MM.1S (cell line): ENCODE data around the gene ADCK2.

ENCODE experiments used
- DNase-seq: peaks from one replicate; pipeline ENCODE4 v3.0.0-alpha.2; 2015
- H2AFZ ChIP-seq: fragments of 300-600 bp; sonication (generic); 2 replicates; pipeline ENCODE4 v1.6.0; 2016; ENCODE audit warnings: antibody characterized with exemption, low read length
- H3F3A ChIP-seq: fragments of 300-600 bp; sonication (generic); 2 replicates; pipeline ENCODE4 v1.6.1; 2016; ENCODE audit warnings: mild to moderate bottlenecking, antibody characterized with exemption, low read length, moderate library complexity, mixed read lengths; ENCODE audit not compliant: insufficient read depth
- H3K27ac ChIP-seq: fragments of 300-600 bp; sonication (generic); 2 replicates; pipeline ENCODE4 v1.5.1; 2016; ENCODE audit warnings: mild to moderate bottlenecking, low read length
- H3K27me3 ChIP-seq: fragments of 300-600 bp; sonication (generic); replicated peaks from 2 replicates; pipeline ENCODE4 v1.6.0; 2016; ENCODE audit warnings: low read length; ENCODE audit not compliant: insufficient read depth
- H3K36me3 ChIP-seq: fragments of 300-600 bp; sonication (generic); replicated peaks from 2 replicates; pipeline ENCODE4 v1.6.1; 2016; ENCODE audit warnings: mild to moderate bottlenecking, low read length, mixed read lengths; ENCODE audit not compliant: insufficient read depth
- H3K4me1 ChIP-seq: fragments of 300-600 bp; sonication (generic); 2 replicates; pipeline ENCODE4 v1.6.1; 2016; ENCODE audit warnings: low read length, mixed read lengths
- H3K4me2 ChIP-seq: fragments of 300-600 bp; sonication (generic); 2 replicates; pipeline ENCODE4 v1.6.0; 2016; ENCODE audit warnings: low read depth, low read length
- H3K4me3 ChIP-seq: fragments of 300-600 bp; sonication (generic); 2 replicates; pipeline ENCODE4 v1.5.1; 2016; ENCODE audit warnings: low read length, mixed read lengths
- H3K79me2 ChIP-seq: fragments of 300-600 bp; sonication (generic); 2 replicates; pipeline ENCODE4 v1.6.1; 2016; ENCODE audit warnings: mixed run types, low read length, mixed read lengths
- H3K9ac ChIP-seq: fragments of 300-600 bp; sonication (generic); 2 replicates; pipeline ENCODE4 v1.6.1; 2016; ENCODE audit warnings: low read length, mixed read lengths
- H3K9me2 ChIP-seq: fragments of 300-600 bp; sonication (generic); replicated peaks from 2 replicates; pipeline ENCODE4 v1.6.1; 2016; ENCODE audit warnings: mild to moderate bottlenecking, low read length, mixed read lengths; ENCODE audit not compliant: insufficient read depth
- H3K9me3 ChIP-seq: fragments of 300-600 bp; sonication (generic); replicated peaks from 2 replicates; pipeline ENCODE4 v1.6.1; 2016; ENCODE audit warnings: mild to moderate bottlenecking, low read length, mixed read lengths; ENCODE audit not compliant: insufficient read depth
- H4K20me1 ChIP-seq: fragments of 300-600 bp; sonication (generic); 2 replicates; pipeline ENCODE4 v1.6.1; 2016; ENCODE audit warnings: mild to moderate bottlenecking, low read length, moderate library complexity, mixed read lengths; ENCODE audit not compliant: insufficient read depth
- EZH2 ChIP-seq: fragments of 300-600 bp; sonication (generic); optimal IDR thresholded peaks from 2 replicates; pipeline ENCODE3; 2017; ENCODE audit warnings: low read depth, mild to moderate bottlenecking, antibody characterized with exemption, low read length, mixed read lengths
- EZH2phosphoT487 ChIP-seq: fragments of 300-600 bp; sonication (generic); IDR thresholded peaks from 2 replicates; pipeline ENCODE4 v1.6.1; 2018; ENCODE audit warnings: antibody characterized with exemption, low read length
- TF ChIP-seq, protein P1 (sequence below): fragments of 300-600 bp; sonication (generic); IDR thresholded peaks from 2 replicates; pipeline ENCODE4 v1.5.1; 2016; ENCODE audit warnings: antibody characterized with exemption, low read length, mixed read lengths

ADCK2 gene

GRCh38 chr7:140726281-140726680 lies 53.5 kb downstream of the ADCK2 start:
- Histone ChIP-seq H3K36me3 (no peaks in the 10 kb centered on the region), H3K9me2 (no peaks in the 10 kb centered on the region), H3K27ac (no peak overlapping the region), H3K4me2 (no peak overlapping the region), H3K79me2 (no peaks in the 10 kb centered on the region), H3F3A (no peaks in the 10 kb centered on the region), H4K20me1 (no peaks in the 10 kb centered on the region), H3K9ac (no peak overlapping the region), H3K4me1 (no peaks in the 10 kb centered on the region), H3K9me3 (no peaks in the 10 kb centered on the region), H2AFZ (no peak overlapping the region), H3K27me3 (no peaks in the 10 kb centered on the region), H3K4me3 (no peak overlapping the region)
- no peak for TF ChIP-seq EZH2
- TF ChIP-seq EZH2phosphoT487: no peak
- TF ChIP-seq, protein P1, sequence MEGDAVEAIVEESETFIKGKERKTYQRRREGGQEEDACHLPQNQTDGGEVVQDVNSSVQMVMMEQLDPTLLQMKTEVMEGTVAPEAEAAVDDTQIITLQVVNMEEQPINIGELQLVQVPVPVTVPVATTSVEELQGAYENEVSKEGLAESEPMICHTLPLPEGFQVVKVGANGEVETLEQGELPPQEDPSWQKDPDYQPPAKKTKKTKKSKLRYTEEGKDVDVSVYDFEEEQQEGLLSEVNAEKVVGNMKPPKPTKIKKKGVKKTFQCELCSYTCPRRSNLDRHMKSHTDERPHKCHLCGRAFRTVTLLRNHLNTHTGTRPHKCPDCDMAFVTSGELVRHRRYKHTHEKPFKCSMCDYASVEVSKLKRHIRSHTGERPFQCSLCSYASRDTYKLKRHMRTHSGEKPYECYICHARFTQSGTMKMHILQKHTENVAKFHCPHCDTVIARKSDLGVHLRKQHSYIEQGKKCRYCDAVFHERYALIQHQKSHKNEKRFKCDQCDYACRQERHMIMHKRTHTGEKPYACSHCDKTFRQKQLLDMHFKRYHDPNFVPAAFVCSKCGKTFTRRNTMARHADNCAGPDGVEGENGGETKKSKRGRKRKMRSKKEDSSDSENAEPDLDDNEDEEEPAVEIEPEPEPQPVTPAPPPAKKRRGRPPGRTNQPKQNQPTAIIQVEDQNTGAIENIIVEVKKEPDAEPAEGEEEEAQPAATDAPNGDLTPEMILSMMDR: peak; percentile 40
- DNase-seq: peak; percentile 19

GRCh38 chr7:140732416-140732815 lies 59.7 kb downstream of the ADCK2 start:
- Histone ChIP-seq H3F3A (no peaks in the 10 kb centered on the region), H3K9me3 (no peaks in the 10 kb centered on the region), H3K4me2 (no peak overlapping the region), H3K27me3 (no peaks in the 10 kb centered on the region), H3K4me3 (no peak overlapping the region), H3K4me1 (peaks cover 6% of the 10 kb centered on the region; the same call in 1 of the 2 replicates), H3K27ac (no peak overlapping the region), H3K9me2 (no peaks in the 10 kb centered on the region), H3K36me3 (no peaks in the 10 kb centered on the region; the same call in 1 of the 2 replicates), H4K20me1 (no peaks in the 10 kb centered on the region), H3K9ac (no peak overlapping the region), H3K79me2 (no peaks in the 10 kb centered on the region), H2AFZ (no peak overlapping the region)
- TF ChIP-seq EZH2: no peak
- TF ChIP-seq, protein P1: no peak
- TF ChIP-seq EZH2phosphoT487: no peak
- no peak for DNase-seq

DNA sequence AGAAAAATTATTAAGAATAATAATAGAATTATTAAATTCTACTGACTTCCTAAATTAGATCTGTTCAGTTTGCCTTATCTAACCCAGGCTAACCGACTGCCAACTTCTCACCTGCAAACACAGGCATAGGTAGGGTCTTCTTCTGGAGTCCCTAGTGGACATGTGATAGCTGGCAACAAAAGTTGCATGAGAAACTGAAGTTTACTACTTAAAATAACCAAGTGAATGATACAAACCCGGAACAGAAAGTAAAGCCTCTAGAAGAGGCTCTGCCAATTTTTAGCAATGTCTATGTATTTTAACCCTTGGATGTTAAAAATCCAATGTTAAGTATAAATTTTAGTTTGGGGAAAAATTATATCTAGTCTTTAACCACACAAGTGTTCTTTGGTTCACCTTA lies 61.4 kb downstream of the ADCK2 start:
- H3K36me3 ChIP-seq: no peaks in the 10 kb centered on the region; the same call in 1 of the 2 replicates
- H3K27me3 ChIP-seq: no peaks in the 10 kb centered on the region
- no peak overlapping the region for H3K9ac ChIP-seq
- no peak overlapping the region for H2AFZ ChIP-seq
- peak; percentile 46 for DNase-seq
- H4K20me1 ChIP-seq: no peaks in the 10 kb centered on the region
- no peaks in the 10 kb centered on the region for H3K79me2 ChIP-seq
- H3F3A ChIP-seq: no peaks in the 10 kb centered on the region
- peaks cover 6% of the 10 kb centered on the region; the same call in 1 of the 2 replicates for H3K4me1 ChIP-seq
- peak overlapping the region; percentile 15; the same call in 1 of the 2 replicates for H3K4me2 ChIP-seq
- H3K9me2 ChIP-seq: no peaks in the 10 kb centered on the region
- no peak overlapping the region for H3K27ac ChIP-seq
- no peaks in the 10 kb centered on the region for H3K9me3 ChIP-seq
- H3K4me3 ChIP-seq: no peak overlapping the region
- TF ChIP-seq EZH2phosphoT487 (no peak), EZH2 (no peak)
- TF ChIP-seq, protein P1: peak; percentile 24; the same call in 1 of the 2 replicates
